B cell (primary cell): Measurements from ENCODE around the gene ST3GAL3. TPM values are rescaled to one million over a fixed set of nuclear protein-coding genes. Genes with fewer than 3 reads are reported as not detected.

Source experiments
- ATAC-seq: fragments of 200-7000 bp; cut with Tn5 transposase; one replicate; pipeline ENCODE4 v1.10.0; 2021; ENCODE audit warnings: low read depth, mild to moderate bottlenecking, moderate number of reproducible peaks, moderate library complexity
- CTCF ChIA-PET: fragments of 350-600 bp; sonication (Branson Sonifier 250); formaldehyde crosslinking; loops from one replicate; lab custom pipeline; 2021; ENCODE audit warnings: antibody characterized with exemption, inconsistent platforms; lab: Charles Lee
- POLR2A ChIA-PET: fragments of 350-600 bp; sonication (Branson Sonifier 250); formaldehyde crosslinking; loops from one replicate; lab custom pipeline; 2021; ENCODE audit warnings: antibody characterized with exemption; lab: Charles Lee
- DNase-seq: peaks from one replicate; pipeline ENCODE4 v3.0.0; 2013
- H2AFZ ChIP-seq: 2 replicates; pipeline ENCODE4 v1.6.1; 2012; ENCODE audit warnings: mild to moderate bottlenecking, low read depth, low read length; ENCODE audit not compliant: insufficient read depth, poor library complexity, severe bottlenecking
- H3K27ac ChIP-seq, 2 donors: 1 replicate in 1 of 2; 2 replicates in 1 of 2; pipeline ENCODE4 v1.5.1; 2012 to 2013; ENCODE audit warnings: low read length in 2 of 2, mild to moderate bottlenecking in 2 of 2, moderate library complexity in 1 of 2
- H3K27me3 ChIP-seq, 4 experiments: fragments of 200-600 bp in 1 of 4; sonication (generic) in 1 of 4; replicated peaks in 1 of 4; 1 replicate in 2 of 4; 2 replicates in 2 of 4; pipeline versions ENCODE4 v1.6.1 to v1.7.0; 2013 to 2016; ENCODE audit warnings: low read length in 3 of 4, mild to moderate bottlenecking in 2 of 4, mixed read lengths in 1 of 4, moderate library complexity in 1 of 4; ENCODE audit not compliant: insufficient read depth in 4 of 4, control insufficient read depth in 3 of 4; ENCODE audit errors: control extremely low read depth in 1 of 4
- H3K36me3 ChIP-seq, 2 experiments: replicated peaks in 1 of 2; 1 replicate in 1 of 2; 2 replicates in 1 of 2; pipeline versions ENCODE4 v1.6.1 to v1.7.1; 2013; ENCODE audit warnings: low read length in 1 of 2; ENCODE audit not compliant: insufficient read depth in 2 of 2, control insufficient read depth in 1 of 2; ENCODE audit errors: control extremely low read depth in 1 of 2, extremely low read depth in 1 of 2
- H3K4me1 ChIP-seq, 2 donors: fragments of 200-600 bp in 1 of 2; sonication (generic) in 1 of 2; 1 replicate in 1 of 2; 2 replicates in 1 of 2; pipeline versions ENCODE4 v1.5.1 to v1.6.1; 2013 to 2017; ENCODE audit warnings: low read length in 2 of 2; ENCODE audit not compliant: control insufficient read depth in 2 of 2, insufficient read depth in 2 of 2
- H3K4me2 ChIP-seq: replicated peaks from 2 replicates; pipeline ENCODE3; 2012; ENCODE audit warnings: mild to moderate bottlenecking, low read depth, low read length; ENCODE audit not compliant: poor library complexity, severe bottlenecking
- H3K4me3 ChIP-seq, 5 experiments: fragments of 200-600 bp in 1 of 5; sonication (generic) in 1 of 5; 1 replicate in 3 of 5; 2 replicates in 2 of 5; pipeline versions ENCODE4 v1.5.1 to v1.7.0; 2011 to 2016; ENCODE audit warnings: low read length in 4 of 5, mild to moderate bottlenecking in 4 of 5, low read depth in 2 of 5, control low read depth in 1 of 5, moderate library complexity in 1 of 5; ENCODE audit not compliant: insufficient read depth in 1 of 5; ENCODE audit errors: control extremely low read depth in 1 of 5, extremely low read depth in 1 of 5
- H3K79me2 ChIP-seq: fragments of 200-600 bp; sonication (generic); one replicate; pipeline ENCODE4 v1.6.0; 2016; ENCODE audit warnings: low read length; ENCODE audit not compliant: control insufficient read depth, insufficient read depth
- H3K9ac ChIP-seq: fragments of 200-600 bp; sonication (generic); 2 replicates; pipeline ENCODE4 v1.6.1; 2017; ENCODE audit warnings: mild to moderate bottlenecking, low read length, moderate library complexity
- H3K9me3 ChIP-seq, 3 donors: one replicate each; pipeline versions ENCODE4 v1.6.1 to v1.7.1; 2013; ENCODE audit warnings: low read length in 2 of 3; ENCODE audit not compliant: control insufficient read depth in 2 of 3, insufficient read depth in 1 of 3; ENCODE audit errors: control extremely low read depth in 1 of 3
- H4K20me1 ChIP-seq: 2 replicates; pipeline ENCODE4 v1.6.0; 2012; ENCODE audit warnings: mild to moderate bottlenecking, low read length; ENCODE audit not compliant: insufficient read depth, control insufficient read depth, poor library complexity, severe bottlenecking
- H3K27ac Mint-ChIP-seq: one replicate; pipeline ENCODE4 v1.8.0; 2021; ENCODE audit warnings: mixed read lengths
- H3K27me3 Mint-ChIP-seq: one replicate; pipeline ENCODE4 v1.8.0; 2021; ENCODE audit warnings: mixed read lengths
- H3K4me1 Mint-ChIP-seq: one replicate; pipeline ENCODE4 v1.8.0; 2021; ENCODE audit warnings: mixed read lengths
- H3K4me3 Mint-ChIP-seq: one replicate; pipeline ENCODE4 v1.8.0; 2021; ENCODE audit warnings: mixed read lengths
- H3K9me3 Mint-ChIP-seq: one replicate; pipeline ENCODE4 v1.8.0; 2022; ENCODE audit warnings: mixed read lengths; ENCODE audit not compliant: insufficient read depth
- CTCF ChIP-seq: fragments of 200-600 bp; IDR thresholded peaks from one replicate; pipeline ENCODE4 v1.8.0; 2022; ENCODE audit warnings: antibody characterized with exemption, mild to moderate bottlenecking
- EZH2 ChIP-seq: IDR thresholded peaks from 2 replicates; pipeline ENCODE4 v1.6.1; 2012; ENCODE audit warnings: borderline replicate concordance, low read depth, mild to moderate bottlenecking, moderate library complexity, low read length; ENCODE audit not compliant: insufficient read depth, poor library complexity, severe bottlenecking
- WGBS: methylation state at CpG from one replicate; pipeline ENCODE4 v1.1.5; 2013; ENCODE audit warnings: missing lambda C conversion rate; ENCODE audit not compliant: insufficient coverage; 5-methylcytosine and 5-hydroxymethylcytosine counted together
- intact Hi-C: fragments of 100-400 bp; cut with micrococcal nuclease; formaldehyde crosslinking; loops from one replicate; pipeline ENCODE4 v1.10.0; 2022
- polyA plus RNA-seq: library from polyadenylated mRNA; depleted of rRNA; stranded (reverse); fragments of >200 nt; gene quantifications from 2 replicates; pipeline ENCODE4 v1.2.3, GENCODE V29; 2012
- total RNA-seq, 2 donors: library from RNA; stranded (reverse); fragments of 120-200 nt in 1 of 2; gene quantifications; 1 replicate in 1 of 2; 2 replicates in 1 of 2; pipeline versions ENCODE4 v1.2.3 to v1.2.4, GENCODE V29; 2013 to 2022

Gene ST3GAL3
- total and polyA plus RNA-seq, 2 donors (not counting 1 experiment from before 2014, with no cell fraction given), result 16.8 to 31.4 TPM

GRCh38 chr1:43668956-43669355 lies 38.4 kb upstream of the ST3GAL3 start:
- 100% methylated on average over 2 of the region's 7 CpGs for WGBS
- no peak overlapping the region for H3K4me2 ChIP-seq
- TF ChIP-seq EZH2 (no peak), CTCF (no peak)

GRCh38 chr1:43669878-43670277 lies 37.5 kb upstream of the ST3GAL3 start:
- Mint-ChIP-seq H3K4me1 (no peaks in the 10 kb centered on the region), H3K4me3 (no peak overlapping the region), H3K27ac (no peak overlapping the region), H3K9me3 (no peaks in the 10 kb centered on the region), H3K27me3 (no peaks in the 10 kb centered on the region)
- Histone ChIP-seq H3K4me3 (no peak overlapping the region), H3K36me3 (peaks cover 6 to 88% of the 10 kb centered on the region in 2 experiments), H2AFZ (no peak overlapping the region), H3K27me3 (no peaks in the 10 kb centered on the region), H3K4me1 (no peaks in the 10 kb centered on the region), H3K4me2 (no peak overlapping the region), H3K9ac (no peak overlapping the region), H3K27ac (no peak overlapping the region), H4K20me1 (peaks cover 36% of the 10 kb centered on the region), H3K9me3 (no peaks in the 10 kb centered on the region), H3K79me2 (peaks cover 38% of the 10 kb centered on the region)
- 100% methylated on average over 4 of the region's 5 CpGs for WGBS
- intact Hi-C loops, result no loop called here
- no peak for TF ChIP-seq EZH2
- no peak for TF ChIP-seq CTCF
- no peak for DNase-seq
- ChIA-PET CTCF (no interaction called here), POLR2A (no interaction called here)
- no peak for ATAC-seq

More at GRCh38 chr1:43668956-43669355, 38.4 kb upstream of the ST3GAL3 start:
- no peaks in the 10 kb centered on the region for H3K27me3 ChIP-seq
- no peak overlapping the region for H3K9ac ChIP-seq
- H3K9me3 ChIP-seq, result no peaks in the 10 kb centered on the region
- H4K20me1 ChIP-seq, result peaks cover 32% of the 10 kb centered on the region
- no peak for DNase-seq
- ATAC-seq, result no peak
- H3K4me1 Mint-ChIP-seq, result no peaks in the 10 kb centered on the region
- no peak overlapping the region for H3K4me3 Mint-ChIP-seq
- no peak overlapping the region for H3K27ac Mint-ChIP-seq
- H2AFZ ChIP-seq, result no peak overlapping the region
- ChIA-PET POLR2A (no interaction called here), CTCF (no interaction called here)
- peaks cover 6 to 91% of the 10 kb centered on the region in 2 experiments for H3K36me3 ChIP-seq
- peaks cover 35% of the 10 kb centered on the region for H3K79me2 ChIP-seq
- intact Hi-C loops, result no loop called here
- no peaks in the 10 kb centered on the region for H3K27me3 Mint-ChIP-seq
- no peaks in the 10 kb centered on the region for H3K9me3 Mint-ChIP-seq
- H3K4me3 ChIP-seq, result no peak overlapping the region
- H3K4me1 ChIP-seq, result no peaks in the 10 kb centered on the region
- no peak overlapping the region for H3K27ac ChIP-seq
